Progenitor cell of endocrine pancreas (in vitro differentiated cells): ENCODE results near the gene ADGRG3. TPM values are rescaled to one million over a fixed set of nuclear protein-coding genes. Genes with fewer than 3 reads are reported as not detected.

ENCODE experiments used
- DNase-seq: peaks from one replicate; pipeline ENCODE4 v3.0.0; 2021; ENCODE audit warnings: low spot score; ENCODE audit not compliant: unreplicated experiment
- H3K27ac Mint-ChIP-seq: 2 replicates; pipeline ENCODE4 v1.8.0; 2021; ENCODE audit warnings: mild to moderate bottlenecking, moderate library complexity, mixed read lengths
- H3K27me3 Mint-ChIP-seq: 2 replicates; pipeline ENCODE4 v1.8.0; 2021; ENCODE audit warnings: mixed read lengths
- H3K36me3 Mint-ChIP-seq: 2 replicates; pipeline ENCODE4 v1.8.0; 2022; ENCODE audit warnings: mixed read lengths; ENCODE audit not compliant: insufficient read depth
- H3K4me1 Mint-ChIP-seq: 2 replicates; pipeline ENCODE4 v1.8.0; 2021; ENCODE audit warnings: low read depth, mixed read lengths
- H3K4me3 Mint-ChIP-seq: 2 replicates; pipeline ENCODE4 v1.8.0; 2021; ENCODE audit warnings: low read depth, mild to moderate bottlenecking, moderate library complexity, mixed read lengths
- H3K9me3 Mint-ChIP-seq: 2 replicates; pipeline ENCODE4 v1.8.0; 2021; ENCODE audit warnings: low read depth, mixed read lengths
- CTCF ChIP-seq: fragments of 200-600 bp; sonication (generic); IDR thresholded peaks from one replicate; pipeline ENCODE4 v1.5.0; 2021; ENCODE audit warnings: antibody characterized with exemption, mild to moderate bottlenecking; ENCODE audit not compliant: unreplicated experiment
- total RNA-seq: library from RNA; stranded (reverse); gene quantifications from 2 replicates; pipeline ENCODE4 v1.2.1, GENCODE V29; 2021

Gene ADGRG3
- total RNA-seq, 1 donor from 2014 or later = not detected

- TF ChIP-seq CTCF = no peak
- H3K27ac Mint-ChIP-seq = no peak overlapping the region
- no peaks in the 10 kb centered on the region for H3K9me3 Mint-ChIP-seq
- no peaks in the 10 kb centered on the region for H3K36me3 Mint-ChIP-seq
- H3K4me3 Mint-ChIP-seq = no peak overlapping the region
- peaks cover 7% of the 10 kb centered on the region for H3K4me1 Mint-ChIP-seq
- H3K27me3 Mint-ChIP-seq = peaks cover 23% of the 10 kb centered on the region
- DNase-seq = no peak
Observed at GRCh38 chr16:57640612-57641011, 27.5 kb upstream of the ADGRG3 start.

GRCh38 chr16:57642160-57643135, 25.7 kb upstream of the ADGRG3 start:
- Mint-ChIP-seq H3K27me3 (peaks cover 8% of the 10 kb centered on the region), H3K36me3 (no peaks in the 10 kb centered on the region), H3K4me3 (no peak overlapping the region), H3K9me3 (no peaks in the 10 kb centered on the region), H3K27ac (no peak overlapping the region), H3K4me1 (peaks cover 11% of the 10 kb centered on the region)
- no peak for TF ChIP-seq CTCF
- no peak for DNase-seq

GRCh38 chr16:57643147-57643874, 24.8 kb upstream of the ADGRG3 start:
- no peak for TF ChIP-seq CTCF
- H3K36me3 Mint-ChIP-seq = no peaks in the 10 kb centered on the region
- no peak for DNase-seq
- H3K4me1 Mint-ChIP-seq = peaks cover 11% of the 10 kb centered on the region
- H3K27ac Mint-ChIP-seq = no peak overlapping the region
- no peaks in the 10 kb centered on the region for H3K9me3 Mint-ChIP-seq
- H3K4me3 Mint-ChIP-seq = no peak overlapping the region
- peaks cover 8% of the 10 kb centered on the region for H3K27me3 Mint-ChIP-seq

- peaks cover 8% of the 10 kb centered on the region for H3K27me3 Mint-ChIP-seq
- no peaks in the 10 kb centered on the region for H3K9me3 Mint-ChIP-seq
- H3K27ac Mint-ChIP-seq = no peak overlapping the region
- no peak for DNase-seq
- H3K36me3 Mint-ChIP-seq = no peaks in the 10 kb centered on the region
- no peak for TF ChIP-seq CTCF
- no peak overlapping the region for H3K4me3 Mint-ChIP-seq
- peaks cover 11% of the 10 kb centered on the region for H3K4me1 Mint-ChIP-seq
Observed at GRCh38 chr16:57643910-57644309, 24.2 kb upstream of the ADGRG3 start.

- no peak for DNase-seq
- Mint-ChIP-seq H3K27me3 (peaks cover 8% of the 10 kb centered on the region), H3K27ac (no peak overlapping the region), H3K4me3 (no peak overlapping the region), H3K36me3 (no peaks in the 10 kb centered on the region), H3K9me3 (no peaks in the 10 kb centered on the region), H3K4me1 (peaks cover 6% of the 10 kb centered on the region)
- no peak for TF ChIP-seq CTCF
Observed at GRCh38 chr16:57644383-57645014, 23.6 kb upstream of the ADGRG3 start.
